Limb (tissue), 2 donors: ENCODE measurements around the gene FDXR.
"Not testable (repeated sequence)": the region's sequence is repeated elsewhere in the genome, so short reads cannot be mapped to it uniquely, and the experiment has no call there.

ENCODE experiments used
- DNase-seq, 2 donors: peaks; one replicate each; pipeline ENCODE4 v3.0.0-alpha.2; 2016; ENCODE audit errors: extremely low spot score in 2 of 2

FDXR gene

GRCh38 chr17:74872313-74873036 lies at the start of gene FDXR:
Gene FDXR, minus strand, starts transcription at chr17:74872994. Its CDS starts 50 bp downstream, at chr17:74872944.
- DNase-seq = no peak

DNA sequence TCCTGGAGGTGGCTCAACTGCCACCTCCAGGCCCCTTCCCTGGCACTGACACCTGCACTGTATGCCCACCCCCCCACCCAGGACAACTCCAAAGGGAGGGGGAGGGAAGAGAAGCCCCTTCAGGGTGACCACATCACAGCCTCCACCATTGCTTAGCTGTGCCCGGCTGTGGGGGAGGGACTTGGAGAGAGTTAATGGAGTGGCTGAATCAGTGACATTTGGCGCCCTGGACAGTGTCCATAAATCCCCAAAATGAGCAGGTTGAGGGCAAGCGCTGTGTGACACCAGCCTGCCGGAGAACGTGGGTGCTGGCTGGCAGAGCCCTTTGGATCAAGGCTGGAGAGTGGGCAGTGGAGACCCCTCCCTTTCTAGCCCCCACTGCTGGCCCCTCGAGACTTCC lies 49.4 kb upstream of the FDXR start:
- no peak for DNase-seq

- no peak for DNase-seq
These were observed 49.0 kb upstream of the FDXR start for GRCh38 chr17:74921769-74922168.

- DNase-seq = no peak
These were observed 48.4 kb upstream of the FDXR start for GRCh38 chr17:74921026-74921681.

DNA sequence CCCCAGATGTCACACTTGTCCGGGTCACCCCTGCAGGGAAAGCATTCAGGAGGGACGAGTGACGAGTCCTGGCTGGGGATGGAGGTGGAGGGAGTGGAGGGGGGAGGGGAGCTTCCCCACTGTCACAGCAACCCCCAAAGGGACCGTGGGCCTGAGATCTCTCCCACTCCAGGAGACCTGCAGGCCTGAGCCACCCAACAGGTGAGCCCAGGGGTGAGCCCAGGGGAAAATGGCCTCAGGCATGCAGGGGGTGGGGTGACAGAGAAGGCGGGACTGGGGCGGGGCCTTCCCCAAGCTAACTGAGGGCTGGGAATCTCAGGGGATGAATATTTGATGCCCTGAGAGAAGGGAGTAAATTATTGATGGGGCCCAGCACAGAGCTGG lies 47.8 kb upstream of the FDXR start:
- no peak for DNase-seq

DNA sequence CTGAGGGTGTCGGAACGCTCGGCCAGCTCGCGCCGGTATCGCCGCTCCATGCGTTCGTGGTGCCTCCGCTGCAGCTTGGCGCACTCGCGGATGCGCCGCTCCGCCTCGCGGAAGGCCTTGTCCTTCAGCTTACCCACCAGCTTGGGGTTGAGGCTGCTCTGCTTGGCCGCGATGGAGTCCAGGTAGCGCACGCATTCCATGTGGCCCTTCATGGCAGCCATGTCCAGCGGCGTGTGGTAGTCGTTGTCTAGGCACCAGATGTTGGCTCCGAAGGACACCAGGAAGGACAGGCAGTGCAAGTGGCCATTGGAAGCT lies 47.5 kb upstream of the FDXR start:
- DNase-seq = no peak

DNA sequence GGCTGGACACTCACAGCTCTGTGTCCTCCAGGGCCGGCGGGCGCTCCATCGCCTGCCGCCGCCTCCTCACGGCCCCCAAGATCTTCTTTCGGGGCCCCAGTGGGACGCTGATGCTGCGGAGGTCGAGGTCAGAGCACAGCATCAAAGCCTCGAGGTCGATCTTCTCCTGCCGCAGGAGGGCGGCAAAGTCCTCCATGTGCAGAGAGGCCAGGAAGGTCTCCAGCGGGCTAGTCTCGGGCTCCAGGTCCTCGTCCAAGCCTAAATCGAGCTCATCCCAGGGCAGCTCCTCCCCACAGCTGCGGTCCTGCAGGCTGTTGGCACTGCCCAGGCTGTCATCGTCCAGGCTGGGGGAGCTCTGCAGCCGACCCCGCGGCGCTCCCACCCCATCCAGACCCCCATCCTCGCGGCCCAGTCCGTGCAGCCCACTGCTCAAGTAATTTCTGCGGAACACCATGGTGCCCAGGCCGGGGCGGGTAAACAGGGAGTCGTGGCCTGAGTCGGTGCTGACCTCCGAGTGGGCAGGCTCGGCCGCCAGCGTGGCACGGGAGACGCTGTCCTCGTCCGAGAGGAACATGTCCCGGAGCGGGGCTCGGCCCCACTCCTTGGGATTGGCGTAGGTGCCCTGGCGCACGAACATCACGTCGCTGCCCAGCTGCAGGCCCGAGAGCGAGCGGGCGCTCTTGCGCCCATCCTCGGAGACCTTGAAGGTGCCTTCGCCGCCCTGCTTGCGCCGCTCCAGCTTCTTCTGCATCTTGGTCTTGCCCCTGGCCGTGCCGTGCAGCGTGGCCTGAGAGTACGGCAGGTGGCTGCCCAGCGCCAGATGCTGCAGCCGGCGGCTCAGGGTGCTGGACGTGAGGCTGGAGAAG lies 46.9 kb upstream of the FDXR start:
- no peak for DNase-seq

DNA sequence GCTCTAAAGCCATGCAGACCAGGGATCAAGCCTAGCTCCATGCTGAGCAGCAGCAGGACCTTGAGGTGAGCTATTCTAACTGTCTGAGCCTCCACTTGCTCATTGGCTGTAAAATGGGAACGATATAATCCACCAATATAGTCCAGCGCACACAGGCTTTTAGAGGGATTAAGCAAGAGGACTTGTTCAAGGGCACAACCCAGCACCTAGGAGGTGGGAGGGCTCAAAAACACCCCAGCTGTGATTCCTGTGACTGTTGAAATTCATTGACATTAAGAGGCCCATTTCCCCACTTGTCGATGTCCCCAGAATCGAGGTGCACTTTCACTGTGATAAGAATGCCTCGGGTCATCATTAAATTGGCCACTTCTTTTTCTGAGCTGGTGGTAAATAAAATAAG lies 46.1 kb upstream of the FDXR start:
- no peak for DNase-seq

- DNase-seq = no peak
These were observed 44.6 kb upstream of the FDXR start for GRCh38 chr17:74917430-74917829.

GRCh38 chr17:74916851-74917199 lies 44.0 kb upstream of the FDXR start:
- DNase-seq = no peak

- no peak for DNase-seq
These were observed 43.5 kb upstream of the FDXR start for GRCh38 chr17:74916136-74916850.

- DNase-seq = not testable (repeated sequence)
These were observed 38.6 kb upstream of the FDXR start for GRCh38 chr17:74911423-74911822.

GRCh38 chr17:74909097-74909496 lies 36.3 kb upstream of the FDXR start:
- not testable (repeated sequence) for DNase-seq

- no peak for DNase-seq
These were observed 34.2 kb upstream of the FDXR start for GRCh38 chr17:74907012-74907411.

GRCh38 chr17:74906214-74906793 lies 33.5 kb upstream of the FDXR start:
- not testable (repeated sequence) for DNase-seq

- DNase-seq = no peak
These were observed 32.1 kb upstream of the FDXR start for GRCh38 chr17:74904687-74905409.

- no peak for DNase-seq
These were observed 30.9 kb upstream of the FDXR start for GRCh38 chr17:74903671-74904070.

GRCh38 chr17:74903034-74903433 lies 30.2 kb upstream of the FDXR start:
- DNase-seq = no peak

- DNase-seq = no peak
These were observed 28.8 kb upstream of the FDXR start for GRCh38 chr17:74901353-74902135.

DNA sequence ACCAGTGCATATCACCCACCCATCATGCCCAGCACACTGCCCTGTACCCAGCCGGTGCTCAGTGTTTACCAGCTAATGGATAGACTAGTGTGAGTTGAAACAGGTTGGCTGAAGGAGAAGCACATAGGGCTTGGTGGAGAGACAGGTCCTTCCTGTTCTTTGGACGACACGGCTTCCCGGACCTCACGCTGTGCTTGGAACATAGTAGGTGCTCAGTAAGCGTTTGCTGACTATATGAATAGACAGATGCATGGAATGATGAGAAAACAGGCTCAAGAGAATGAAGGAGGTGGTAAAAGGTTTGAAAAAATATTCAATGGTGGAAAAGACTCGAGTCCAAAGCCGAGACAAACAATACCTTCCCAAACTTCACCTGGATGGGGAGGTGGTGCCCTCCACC lies 27.4 kb upstream of the FDXR start:
- no peak for DNase-seq
